ENCODE data around the gene CERS1.

Gene CERS1

GRCh38 chr19:18867199-18867598 lies 28.8 kb downstream of the CERS1 start:
- peaks cover 58% of the 10 kb centered on the region; the same call in 1 of the 2 replicates for H3K36me3 ChIP-seq (ENCODE audit: insufficient read depth, low read length)

GRCh38 chr19:18866800-18867123 lies 29.2 kb downstream of the CERS1 start:
- Histone ChIP-seq H3K9ac (ENCODE audit: low read depth, low read length, poor library complexity, severe bottlenecking) (no peak overlapping the region), H3K4me2 (ENCODE audit: low read depth, low read length, poor library complexity, severe bottlenecking) (no peak overlapping the region), H3K36me3 (ENCODE audit: insufficient read depth, low read length) (peaks cover 62% of the 10 kb centered on the region; the same call in 1 of the 2 replicates), H2AFZ (ENCODE audit: low read length) (no peak overlapping the region), H4K20me1 (ENCODE audit: insufficient read depth, low read length, poor library complexity, severe bottlenecking) (no peaks in the 10 kb centered on the region), H3K79me2 (ENCODE audit: insufficient read depth, low read length) (no peaks in the 10 kb centered on the region), H3F3A (ENCODE audit: low read depth) (no peaks in the 10 kb centered on the region), H3K4me1 (ENCODE audit: insufficient read depth, low read length, poor library complexity, severe bottlenecking) (no peaks in the 10 kb centered on the region), H3K4me3 (ENCODE audit: low read length, poor library complexity, severe bottlenecking) (no peak overlapping the region), H3K9me3 (ENCODE audit: insufficient read depth, low read depth, low read length) (no peaks in the 10 kb centered on the region), H3K9me2 (replicated peaks; ENCODE audit: low read depth, low read length) (no peaks in the 10 kb centered on the region), H3K27me3 (ENCODE audit: insufficient read depth, low read length, poor library complexity, severe bottlenecking) (no peaks in the 10 kb centered on the region)
- TF ChIP-seq, protein P1, sequence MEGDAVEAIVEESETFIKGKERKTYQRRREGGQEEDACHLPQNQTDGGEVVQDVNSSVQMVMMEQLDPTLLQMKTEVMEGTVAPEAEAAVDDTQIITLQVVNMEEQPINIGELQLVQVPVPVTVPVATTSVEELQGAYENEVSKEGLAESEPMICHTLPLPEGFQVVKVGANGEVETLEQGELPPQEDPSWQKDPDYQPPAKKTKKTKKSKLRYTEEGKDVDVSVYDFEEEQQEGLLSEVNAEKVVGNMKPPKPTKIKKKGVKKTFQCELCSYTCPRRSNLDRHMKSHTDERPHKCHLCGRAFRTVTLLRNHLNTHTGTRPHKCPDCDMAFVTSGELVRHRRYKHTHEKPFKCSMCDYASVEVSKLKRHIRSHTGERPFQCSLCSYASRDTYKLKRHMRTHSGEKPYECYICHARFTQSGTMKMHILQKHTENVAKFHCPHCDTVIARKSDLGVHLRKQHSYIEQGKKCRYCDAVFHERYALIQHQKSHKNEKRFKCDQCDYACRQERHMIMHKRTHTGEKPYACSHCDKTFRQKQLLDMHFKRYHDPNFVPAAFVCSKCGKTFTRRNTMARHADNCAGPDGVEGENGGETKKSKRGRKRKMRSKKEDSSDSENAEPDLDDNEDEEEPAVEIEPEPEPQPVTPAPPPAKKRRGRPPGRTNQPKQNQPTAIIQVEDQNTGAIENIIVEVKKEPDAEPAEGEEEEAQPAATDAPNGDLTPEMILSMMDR (conservative IDR thresholded peaks at IDR 0.05; ENCODE audit: low read length) = no peak
- TF ChIP-seq EZH2phosphoT487 (IDR thresholded peaks at IDR 0.05; ENCODE audit: borderline replicate concordance) = no peak

More at GRCh38 chr19:18867199-18867598, 28.8 kb downstream of the CERS1 start:
- no peaks in the 10 kb centered on the region for H3K9me2 ChIP-seq (replicated peaks; ENCODE audit: low read depth, low read length)
- H3K4me2 ChIP-seq (ENCODE audit: low read depth, low read length, poor library complexity, severe bottlenecking) = no peak overlapping the region
- TF ChIP-seq, protein P1 (conservative IDR thresholded peaks at IDR 0.05; ENCODE audit: low read length) = no peak
- TF ChIP-seq EZH2phosphoT487 (IDR thresholded peaks at IDR 0.05; ENCODE audit: borderline replicate concordance) = no peak
- H3K9ac ChIP-seq (ENCODE audit: low read depth, low read length, poor library complexity, severe bottlenecking) = no peak overlapping the region
- no peak overlapping the region for H3K4me3 ChIP-seq (ENCODE audit: low read length, poor library complexity, severe bottlenecking)
- H3K9me3 ChIP-seq (ENCODE audit: insufficient read depth, low read depth, low read length) = no peaks in the 10 kb centered on the region
- H3K27me3 ChIP-seq (ENCODE audit: insufficient read depth, low read length, poor library complexity, severe bottlenecking) = no peaks in the 10 kb centered on the region
- H3F3A ChIP-seq (ENCODE audit: low read depth) = no peaks in the 10 kb centered on the region
- H4K20me1 ChIP-seq (ENCODE audit: insufficient read depth, low read length, poor library complexity, severe bottlenecking) = no peaks in the 10 kb centered on the region
- H2AFZ ChIP-seq (ENCODE audit: low read length) = no peak overlapping the region
- H3K79me2 ChIP-seq (ENCODE audit: insufficient read depth, low read length) = no peaks in the 10 kb centered on the region
- no peaks in the 10 kb centered on the region for H3K4me1 ChIP-seq (ENCODE audit: insufficient read depth, low read length, poor library complexity, severe bottlenecking)

DNA sequence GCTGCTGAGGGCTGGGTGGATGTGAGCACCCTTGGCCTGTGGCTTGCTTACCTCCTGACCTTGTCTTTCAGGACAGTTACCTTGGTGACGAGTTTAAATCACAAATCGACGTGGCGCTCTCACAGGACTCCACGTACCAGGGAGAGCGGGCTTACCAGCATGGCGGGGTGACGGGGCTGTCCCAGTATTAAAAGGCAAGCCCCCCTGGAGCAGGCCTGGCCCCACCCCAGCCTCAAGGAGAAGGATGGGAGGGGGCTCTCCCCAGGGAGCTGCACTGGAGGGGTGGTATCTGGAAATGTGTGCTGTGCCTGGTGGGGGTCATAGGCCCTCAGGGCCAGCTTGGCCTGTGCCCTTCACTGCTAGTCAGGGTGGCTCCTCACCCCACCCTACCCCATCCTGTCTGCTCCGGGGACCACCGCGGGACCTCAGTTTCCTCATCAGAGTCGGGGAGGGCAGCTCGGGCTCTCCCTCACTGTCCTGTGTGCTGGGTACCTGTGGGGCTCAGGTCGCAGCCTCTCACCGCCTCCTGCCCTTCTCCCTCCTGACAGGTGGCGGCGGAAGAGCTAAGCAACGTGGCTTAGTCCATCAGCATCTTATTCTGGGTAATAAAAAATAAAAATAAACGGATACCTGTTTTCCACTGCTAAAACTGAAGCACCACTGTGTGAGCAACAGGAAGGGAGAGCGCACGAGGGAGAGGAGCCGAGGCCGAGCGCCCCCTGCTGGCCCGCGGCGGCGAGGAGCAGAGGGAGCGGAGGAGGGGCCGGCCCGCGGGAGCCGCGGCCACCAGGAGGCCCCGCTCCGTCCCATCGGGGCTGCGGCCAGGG lies 29.8 kb downstream of the CERS1 start:
- Histone ChIP-seq H3K4me1 (ENCODE audit: insufficient read depth, low read length, poor library complexity, severe bottlenecking) (no peaks in the 10 kb centered on the region), H3K4me2 (ENCODE audit: low read depth, low read length, poor library complexity, severe bottlenecking) (no peak overlapping the region), H3F3A (ENCODE audit: low read depth) (no peaks in the 10 kb centered on the region), H3K4me3 (ENCODE audit: low read length, poor library complexity, severe bottlenecking) (no peak overlapping the region), H3K36me3 (ENCODE audit: insufficient read depth, low read length) (peaks cover 68% of the 10 kb centered on the region; the same call in 1 of the 2 replicates), H4K20me1 (ENCODE audit: insufficient read depth, low read length, poor library complexity, severe bottlenecking) (no peaks in the 10 kb centered on the region), H3K79me2 (ENCODE audit: insufficient read depth, low read length) (no peaks in the 10 kb centered on the region), H2AFZ (ENCODE audit: low read length) (no peak overlapping the region), H3K9me3 (ENCODE audit: insufficient read depth, low read depth, low read length) (no peaks in the 10 kb centered on the region), H3K9ac (ENCODE audit: low read depth, low read length, poor library complexity, severe bottlenecking) (no peak overlapping the region), H3K27me3 (ENCODE audit: insufficient read depth, low read length, poor library complexity, severe bottlenecking) (no peaks in the 10 kb centered on the region), H3K9me2 (replicated peaks; ENCODE audit: low read depth, low read length) (no peaks in the 10 kb centered on the region)
- no peak for TF ChIP-seq EZH2phosphoT487 (IDR thresholded peaks at IDR 0.05; ENCODE audit: borderline replicate concordance)
- TF ChIP-seq, protein P1 (conservative IDR thresholded peaks at IDR 0.05; ENCODE audit: low read length) = peak; percentile 89
